Bronchial epithelial cell (primary cell): ENCODE results near the gene SLC6A1. TPM values are rescaled to one million over a fixed set of nuclear protein-coding genes. Genes with fewer than 3 reads are reported as not detected.

Experiments
- DNase-seq: peaks from one replicate; pipeline ENCODE4 v3.0.0-alpha.2; 2010; ENCODE audit warnings: low read depth
- FAIRE-seq: peaks from 2 replicates; lab custom pipeline; 2011; peaks lifted over from hg19 to GRCh38; lab: Jason Lieb, UNC
- H3K27me3 ChIP-seq: 2 replicates; pipeline ENCODE4 v1.5.1; 2011; ENCODE audit warnings: low read length; ENCODE audit not compliant: control insufficient read depth, insufficient read depth
- H3K36me3 ChIP-seq: 2 replicates; pipeline ENCODE4 v1.5.1; 2011; ENCODE audit warnings: low read length; ENCODE audit not compliant: control insufficient read depth, insufficient read depth
- H3K4me3 ChIP-seq: 2 replicates; pipeline ENCODE4 v1.5.1; 2011; ENCODE audit warnings: mild to moderate bottlenecking, low read depth, low read length, control low read depth
- CTCF ChIP-seq: IDR thresholded peaks from 2 replicates; pipeline ENCODE4 v1.5.1; 2011; ENCODE audit warnings: mild to moderate bottlenecking, moderate library complexity, low read length, control low read depth, inconsistent platforms; ENCODE audit not compliant: insufficient read depth, severe bottlenecking
- total RNA-seq: library from RNA; depleted of rRNA; stranded (reverse); fragments of >200 nt; gene quantifications from 2 replicates; pipeline ENCODE4 v1.2.1, GENCODE V29; 2014

SLC6A1 gene
- total RNA-seq, 1 donor from 2014 or later = not detected

- Histone ChIP-seq H3K4me3 (no peak overlapping the region), H3K27me3 (peaks cover 2% of the 10 kb centered on the region), H3K36me3 (no peaks in the 10 kb centered on the region)
- no peak for TF ChIP-seq CTCF
- FAIRE-seq = no peak
- DNase-seq = no peak
Observed at GRCh38 chr3:11014752-11015151, 22.2 kb downstream of the SLC6A1 start.

- Histone ChIP-seq H3K36me3 (no peaks in the 10 kb centered on the region), H3K27me3 (peaks cover 2% of the 10 kb centered on the region), H3K4me3 (no peak overlapping the region)
- no peak for DNase-seq
- FAIRE-seq = no peak
- no peak for TF ChIP-seq CTCF
Observed at GRCh38 chr3:11015369-11015768, 22.8 kb downstream of the SLC6A1 start.

- TF ChIP-seq CTCF = no peak
- H3K27me3 ChIP-seq = peaks cover 2% of the 10 kb centered on the region
- no peak for FAIRE-seq
- H3K36me3 ChIP-seq = no peaks in the 10 kb centered on the region
- no peak overlapping the region for H3K4me3 ChIP-seq
- no peak for DNase-seq
Observed at GRCh38 chr3:11016727-11017126, 24.2 kb downstream of the SLC6A1 start.

GRCh38 chr3:11019116-11019819 is 26.7 kb downstream of the SLC6A1 start:
- TF ChIP-seq CTCF = no peak
- no peaks in the 10 kb centered on the region for H3K36me3 ChIP-seq
- FAIRE-seq = no peak
- no peaks in the 10 kb centered on the region for H3K27me3 ChIP-seq
- DNase-seq = peak; percentile 25
- no peak overlapping the region for H3K4me3 ChIP-seq

GRCh38 chr3:11020764-11021163 is 28.2 kb downstream of the SLC6A1 start:
- DNase-seq = no peak
- Histone ChIP-seq H3K27me3 (peaks cover 2% of the 10 kb centered on the region), H3K36me3 (no peaks in the 10 kb centered on the region), H3K4me3 (no peak overlapping the region)
- no peak for FAIRE-seq
- no peak for TF ChIP-seq CTCF

GRCh38 chr3:11021611-11022011 is 29.1 kb downstream of the SLC6A1 start:
- Histone ChIP-seq H3K36me3 (no peaks in the 10 kb centered on the region), H3K4me3 (no peak overlapping the region), H3K27me3 (peaks cover 2% of the 10 kb centered on the region)
- DNase-seq (no peak), FAIRE-seq (no peak)
- no peak for TF ChIP-seq CTCF
